NCI-H446 treated with DMSO at 0.1 percent for 48 hours (cell line): Measurements from ENCODE around the gene TRAPPC8.
"Not testable (repeated sequence)": the region's sequence is repeated elsewhere in the genome, so short reads cannot be mapped to it uniquely, and the experiment has no call there.

Source experiments
- DNase-seq: peaks from one replicate; lab custom pipeline; 2025; lab: John Stamatoyannopoulos, UW

The TRAPPC8 gene, protein sequence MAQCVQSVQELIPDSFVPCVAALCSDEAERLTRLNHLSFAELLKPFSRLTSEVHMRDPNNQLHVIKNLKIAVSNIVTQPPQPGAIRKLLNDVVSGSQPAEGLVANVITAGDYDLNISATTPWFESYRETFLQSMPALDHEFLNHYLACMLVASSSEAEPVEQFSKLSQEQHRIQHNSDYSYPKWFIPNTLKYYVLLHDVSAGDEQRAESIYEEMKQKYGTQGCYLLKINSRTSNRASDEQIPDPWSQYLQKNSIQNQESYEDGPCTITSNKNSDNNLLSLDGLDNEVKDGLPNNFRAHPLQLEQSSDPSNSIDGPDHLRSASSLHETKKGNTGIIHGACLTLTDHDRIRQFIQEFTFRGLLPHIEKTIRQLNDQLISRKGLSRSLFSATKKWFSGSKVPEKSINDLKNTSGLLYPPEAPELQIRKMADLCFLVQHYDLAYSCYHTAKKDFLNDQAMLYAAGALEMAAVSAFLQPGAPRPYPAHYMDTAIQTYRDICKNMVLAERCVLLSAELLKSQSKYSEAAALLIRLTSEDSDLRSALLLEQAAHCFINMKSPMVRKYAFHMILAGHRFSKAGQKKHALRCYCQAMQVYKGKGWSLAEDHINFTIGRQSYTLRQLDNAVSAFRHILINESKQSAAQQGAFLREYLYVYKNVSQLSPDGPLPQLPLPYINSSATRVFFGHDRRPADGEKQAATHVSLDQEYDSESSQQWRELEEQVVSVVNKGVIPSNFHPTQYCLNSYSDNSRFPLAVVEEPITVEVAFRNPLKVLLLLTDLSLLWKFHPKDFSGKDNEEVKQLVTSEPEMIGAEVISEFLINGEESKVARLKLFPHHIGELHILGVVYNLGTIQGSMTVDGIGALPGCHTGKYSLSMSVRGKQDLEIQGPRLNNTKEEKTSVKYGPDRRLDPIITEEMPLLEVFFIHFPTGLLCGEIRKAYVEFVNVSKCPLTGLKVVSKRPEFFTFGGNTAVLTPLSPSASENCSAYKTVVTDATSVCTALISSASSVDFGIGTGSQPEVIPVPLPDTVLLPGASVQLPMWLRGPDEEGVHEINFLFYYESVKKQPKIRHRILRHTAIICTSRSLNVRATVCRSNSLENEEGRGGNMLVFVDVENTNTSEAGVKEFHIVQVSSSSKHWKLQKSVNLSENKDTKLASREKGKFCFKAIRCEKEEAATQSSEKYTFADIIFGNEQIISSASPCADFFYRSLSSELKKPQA (N-terminal part only)

GRCh38 chr18:31942999-31943877, at the start of gene TRAPPC8:
TSS of gene TRAPPC8 (minus strand) at chr18:31943128. CDS start at chr18:31942764, 364 bp downstream.
- peak; percentile 93 for DNase-seq

DNA sequence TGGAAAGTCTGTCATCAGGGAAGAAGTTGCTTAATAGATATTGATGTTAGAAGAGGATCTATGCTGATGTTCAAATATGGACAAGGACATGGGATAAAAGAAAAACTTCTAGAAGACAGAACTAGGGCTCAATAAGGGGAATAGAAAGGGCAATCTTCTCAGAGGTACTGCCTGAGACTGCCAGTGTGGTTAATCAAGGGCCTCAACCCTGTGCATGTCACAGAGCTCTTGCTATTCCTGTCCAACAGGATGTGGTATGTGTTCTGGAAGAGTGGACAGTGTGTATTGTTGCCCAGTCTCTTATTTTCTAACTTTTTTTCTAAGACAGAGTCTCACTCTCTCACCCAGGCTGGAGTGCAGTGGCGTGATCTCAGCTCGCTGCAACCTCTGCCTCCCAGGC, 47.9 kb upstream of the TRAPPC8 start:
- no peak for DNase-seq

- no peak for DNase-seq
Measured at GRCh38 chr18:31983976-31984375, 41.0 kb upstream of the TRAPPC8 start.

DNA sequence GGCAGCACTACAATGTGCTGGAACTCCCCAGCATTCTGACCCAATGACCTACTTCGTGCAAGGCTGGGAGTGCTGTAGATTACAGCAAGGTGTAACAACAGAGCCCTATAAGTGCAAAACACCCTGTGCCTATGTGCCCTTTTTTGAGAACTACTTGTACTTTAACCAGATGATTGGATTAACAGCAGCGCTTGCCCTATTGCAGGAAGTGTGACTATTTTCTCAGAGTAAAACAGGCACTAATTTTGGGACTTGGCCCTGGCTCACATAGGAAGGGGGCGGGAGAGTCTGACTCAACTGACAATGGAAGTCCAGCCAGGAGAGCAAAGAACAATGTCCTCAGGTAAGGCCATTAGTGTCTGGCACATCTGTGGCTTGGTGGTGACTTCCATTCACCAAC, 40.1 kb upstream of the TRAPPC8 start:
- DNase-seq, result no peak

GRCh38 chr18:31980863-31981262, 37.9 kb upstream of the TRAPPC8 start:
- DNase-seq, result no peak

GRCh38 chr18:31979714-31980113, 36.8 kb upstream of the TRAPPC8 start:
- DNase-seq, result no peak

DNA sequence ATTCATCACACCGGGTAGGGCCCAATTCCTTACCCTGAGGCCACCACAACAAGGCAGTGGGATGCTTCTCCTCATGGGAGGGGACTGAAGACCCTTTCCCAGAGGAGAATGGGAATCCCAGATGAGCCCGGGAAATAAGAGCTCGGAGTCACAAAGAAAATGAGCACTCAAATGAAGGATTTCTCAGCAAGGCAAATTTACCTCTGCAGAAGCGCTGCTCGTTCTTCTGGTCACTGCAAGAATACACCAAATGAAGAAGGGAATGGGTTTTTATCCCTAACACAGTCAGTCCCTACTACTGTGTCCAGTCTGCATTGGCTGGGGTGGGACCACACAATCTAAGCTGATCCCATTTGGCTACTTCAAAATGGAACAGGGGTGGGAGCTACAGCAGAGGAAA, 35.7 kb upstream of the TRAPPC8 start:
- DNase-seq, result no peak

DNA sequence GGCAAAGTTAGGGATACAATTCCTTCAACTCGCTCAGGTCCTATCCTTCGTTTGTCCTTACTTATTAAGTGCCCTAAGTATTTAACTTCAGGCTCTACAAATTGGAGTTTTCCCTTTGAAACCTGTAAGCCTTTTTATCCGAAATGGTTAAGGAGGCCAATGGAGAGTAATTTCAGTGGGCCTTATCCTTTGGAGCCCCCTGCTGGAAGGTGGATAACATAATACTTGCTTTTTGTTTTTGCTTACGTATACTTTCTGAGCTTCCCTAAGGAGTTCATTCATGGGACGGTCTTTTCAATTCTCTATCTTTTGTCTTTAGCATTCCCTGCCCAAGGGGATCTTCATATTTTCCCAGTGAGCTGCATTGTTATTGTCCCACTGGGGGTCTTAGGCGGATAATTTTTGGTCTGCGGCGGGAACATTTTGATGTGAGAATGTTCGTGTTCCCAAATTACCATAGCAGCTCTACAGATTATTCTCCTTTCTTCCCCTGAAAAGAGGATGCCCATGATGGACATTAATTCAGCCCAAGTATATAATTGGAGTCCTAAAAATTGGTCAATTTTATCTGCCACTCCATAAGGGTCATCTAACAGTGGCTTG, 34.4 kb upstream of the TRAPPC8 start:
- DNase-seq, result no peak

GRCh38 chr18:31976242-31976641, 33.3 kb upstream of the TRAPPC8 start:
- no peak for DNase-seq

DNA sequence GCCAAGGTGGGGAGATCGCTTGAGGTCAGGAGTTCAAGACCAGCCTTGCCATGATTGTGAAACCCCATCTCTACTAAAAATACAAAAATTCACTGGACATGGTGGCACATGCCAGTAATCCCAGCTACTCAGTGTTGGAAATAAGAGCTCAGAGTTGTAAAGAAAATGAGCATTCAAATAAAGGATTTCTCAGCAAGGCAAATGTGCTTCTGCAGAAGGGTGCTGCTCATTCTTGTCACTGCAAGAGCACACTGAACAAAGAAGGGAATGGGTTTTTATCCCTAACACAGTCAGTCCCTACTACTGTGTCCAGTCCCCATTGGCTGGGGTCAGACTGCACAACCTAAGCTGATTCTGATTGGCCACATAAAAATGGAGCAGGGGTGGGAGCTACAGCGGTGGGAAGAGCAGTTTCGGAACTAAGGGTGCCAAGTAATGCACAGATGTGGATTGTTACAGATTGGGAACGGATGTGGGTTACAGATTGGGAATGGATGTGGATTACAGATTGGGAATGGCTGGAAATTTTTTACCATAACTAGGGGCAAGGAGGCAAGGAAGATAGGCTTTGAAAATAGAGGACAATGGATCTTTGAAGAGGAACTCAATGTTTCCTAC, 31.1 kb upstream of the TRAPPC8 start:
- no peak for DNase-seq

DNA sequence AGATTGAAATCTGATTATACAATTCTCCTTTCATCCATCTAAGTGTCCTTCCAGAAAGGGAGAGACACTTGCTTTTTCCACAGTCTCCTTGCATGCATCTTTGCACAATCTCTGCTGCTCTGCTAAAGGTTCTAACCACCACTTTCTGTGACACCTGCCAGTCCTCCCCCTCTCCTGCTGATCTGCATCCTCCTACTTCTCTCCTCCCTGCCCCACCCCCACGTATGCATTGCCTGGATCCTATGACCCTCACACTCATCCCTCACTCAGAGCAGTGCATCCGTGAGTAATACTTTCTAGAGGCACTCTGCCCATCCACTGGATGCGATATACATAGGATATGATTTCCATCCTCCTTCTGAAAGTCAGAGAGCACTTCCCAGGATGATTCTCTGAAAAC, 27.7 kb upstream of the TRAPPC8 start:
- DNase-seq, result no peak

- DNase-seq, result no peak
Measured at GRCh38 chr18:31965316-31965970, 22.5 kb upstream of the TRAPPC8 start.

GRCh38 chr18:31957728-31958127, 14.8 kb upstream of the TRAPPC8 start:
- DNase-seq, result no peak

- DNase-seq, result no peak
Measured at GRCh38 chr18:31954349-31954748, 11.4 kb upstream of the TRAPPC8 start.

DNA sequence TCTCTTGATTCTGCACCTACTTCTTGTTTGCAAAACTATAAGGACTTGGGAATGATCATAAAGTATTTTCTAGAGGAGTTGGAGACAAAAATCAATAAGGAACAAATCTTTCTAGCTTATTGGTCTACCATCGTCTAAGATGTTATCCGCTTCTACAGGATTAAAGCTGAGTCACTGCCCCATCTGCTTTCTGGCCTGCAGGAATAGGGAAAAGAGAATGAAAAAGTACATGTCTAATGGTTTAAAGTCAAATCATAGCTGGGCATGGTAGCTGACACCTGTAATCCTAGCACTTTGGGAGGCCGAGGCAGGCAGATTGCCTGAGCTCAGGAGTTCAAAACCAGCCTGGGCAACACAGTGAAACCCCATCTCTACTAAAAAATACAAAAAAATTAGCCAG, 10.8 kb upstream of the TRAPPC8 start:
- DNase-seq, result not testable (repeated sequence)

- no peak for DNase-seq
Measured at GRCh38 chr18:31952223-31952622, 9.3 kb upstream of the TRAPPC8 start.

GRCh38 chr18:31950583-31950982, 7.7 kb upstream of the TRAPPC8 start:
- no peak for DNase-seq

GRCh38 chr18:31948349-31948748, 5.4 kb upstream of the TRAPPC8 start:
- not testable (repeated sequence) for DNase-seq

- no peak for DNase-seq
Measured at GRCh38 chr18:31946305-31947046, 3.5 kb upstream of the TRAPPC8 start.
